MM.1S (cell line): ENCODE data around the gene DONSON.

Source experiments
- DNase-seq: peaks from one replicate; pipeline ENCODE4 v3.0.0-alpha.2; 2015
- H2AFZ ChIP-seq: fragments of 300-600 bp; sonication (generic); 2 replicates; pipeline ENCODE4 v1.6.0; 2016; ENCODE audit warnings: antibody characterized with exemption, low read length
- H3F3A ChIP-seq: fragments of 300-600 bp; sonication (generic); 2 replicates; pipeline ENCODE4 v1.6.1; 2016; ENCODE audit warnings: mild to moderate bottlenecking, antibody characterized with exemption, low read length, moderate library complexity, mixed read lengths; ENCODE audit not compliant: insufficient read depth
- H3K27ac ChIP-seq: fragments of 300-600 bp; sonication (generic); 2 replicates; pipeline ENCODE4 v1.5.1; 2016; ENCODE audit warnings: mild to moderate bottlenecking, low read length
- H3K27me3 ChIP-seq: fragments of 300-600 bp; sonication (generic); replicated peaks from 2 replicates; pipeline ENCODE4 v1.6.0; 2016; ENCODE audit warnings: low read length; ENCODE audit not compliant: insufficient read depth
- H3K36me3 ChIP-seq: fragments of 300-600 bp; sonication (generic); replicated peaks from 2 replicates; pipeline ENCODE4 v1.6.1; 2016; ENCODE audit warnings: mild to moderate bottlenecking, low read length, mixed read lengths; ENCODE audit not compliant: insufficient read depth
- H3K4me1 ChIP-seq: fragments of 300-600 bp; sonication (generic); 2 replicates; pipeline ENCODE4 v1.6.1; 2016; ENCODE audit warnings: low read length, mixed read lengths
- H3K4me2 ChIP-seq: fragments of 300-600 bp; sonication (generic); 2 replicates; pipeline ENCODE4 v1.6.0; 2016; ENCODE audit warnings: low read depth, low read length
- H3K4me3 ChIP-seq: fragments of 300-600 bp; sonication (generic); 2 replicates; pipeline ENCODE4 v1.5.1; 2016; ENCODE audit warnings: low read length, mixed read lengths
- H3K79me2 ChIP-seq: fragments of 300-600 bp; sonication (generic); 2 replicates; pipeline ENCODE4 v1.6.1; 2016; ENCODE audit warnings: mixed run types, low read length, mixed read lengths
- H3K9ac ChIP-seq: fragments of 300-600 bp; sonication (generic); 2 replicates; pipeline ENCODE4 v1.6.1; 2016; ENCODE audit warnings: low read length, mixed read lengths
- H3K9me2 ChIP-seq: fragments of 300-600 bp; sonication (generic); replicated peaks from 2 replicates; pipeline ENCODE4 v1.6.1; 2016; ENCODE audit warnings: mild to moderate bottlenecking, low read length, mixed read lengths; ENCODE audit not compliant: insufficient read depth
- H3K9me3 ChIP-seq: fragments of 300-600 bp; sonication (generic); replicated peaks from 2 replicates; pipeline ENCODE4 v1.6.1; 2016; ENCODE audit warnings: mild to moderate bottlenecking, low read length, mixed read lengths; ENCODE audit not compliant: insufficient read depth
- H4K20me1 ChIP-seq: fragments of 300-600 bp; sonication (generic); 2 replicates; pipeline ENCODE4 v1.6.1; 2016; ENCODE audit warnings: mild to moderate bottlenecking, low read length, moderate library complexity, mixed read lengths; ENCODE audit not compliant: insufficient read depth
- EZH2 ChIP-seq: fragments of 300-600 bp; sonication (generic); optimal IDR thresholded peaks from 2 replicates; pipeline ENCODE3; 2017; ENCODE audit warnings: low read depth, mild to moderate bottlenecking, antibody characterized with exemption, low read length, mixed read lengths
- EZH2phosphoT487 ChIP-seq: fragments of 300-600 bp; sonication (generic); IDR thresholded peaks from 2 replicates; pipeline ENCODE4 v1.6.1; 2018; ENCODE audit warnings: antibody characterized with exemption, low read length
- TF ChIP-seq, protein P1 (sequence below): fragments of 300-600 bp; sonication (generic); IDR thresholded peaks from 2 replicates; pipeline ENCODE4 v1.5.1; 2016; ENCODE audit warnings: antibody characterized with exemption, low read length, mixed read lengths

Gene DONSON

DNA sequence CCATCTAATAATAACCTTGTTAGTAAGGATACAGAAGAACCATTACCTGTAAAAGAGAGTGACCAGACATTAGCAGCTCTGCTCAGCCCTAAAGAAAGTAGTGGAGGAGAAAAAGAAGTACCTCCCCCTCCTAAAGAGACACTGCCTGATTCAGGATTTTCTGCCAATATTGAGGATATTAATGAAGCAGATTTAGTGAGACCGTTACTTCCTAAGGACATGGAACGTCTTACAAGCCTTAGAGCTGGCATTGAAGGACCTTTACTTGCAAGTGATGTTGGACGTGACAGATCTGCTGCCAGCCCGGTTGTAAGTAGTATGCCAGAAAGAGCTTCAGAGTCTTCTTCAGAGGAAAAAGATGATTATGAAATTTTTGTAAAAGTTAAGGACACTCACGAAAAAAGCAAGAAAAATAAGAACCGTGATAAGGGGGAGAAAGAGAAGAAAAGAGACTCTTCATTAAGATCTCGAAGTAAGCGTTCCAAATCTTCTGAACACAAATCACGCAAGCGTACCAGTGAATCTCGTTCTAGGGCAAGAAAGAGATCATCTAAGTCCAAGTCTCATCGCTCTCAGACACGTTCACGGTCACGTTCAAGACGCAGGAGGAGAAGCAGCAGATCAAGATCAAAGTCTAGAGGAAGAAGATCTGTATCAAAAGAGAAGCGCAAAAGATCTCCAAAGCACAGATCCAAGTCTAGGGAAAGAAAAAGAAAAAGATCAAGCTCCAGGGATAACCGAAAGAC, 34.1 kb downstream of the DONSON start:
- TF ChIP-seq EZH2 (no peak), EZH2phosphoT487 (no peak)
- TF ChIP-seq, protein P1, sequence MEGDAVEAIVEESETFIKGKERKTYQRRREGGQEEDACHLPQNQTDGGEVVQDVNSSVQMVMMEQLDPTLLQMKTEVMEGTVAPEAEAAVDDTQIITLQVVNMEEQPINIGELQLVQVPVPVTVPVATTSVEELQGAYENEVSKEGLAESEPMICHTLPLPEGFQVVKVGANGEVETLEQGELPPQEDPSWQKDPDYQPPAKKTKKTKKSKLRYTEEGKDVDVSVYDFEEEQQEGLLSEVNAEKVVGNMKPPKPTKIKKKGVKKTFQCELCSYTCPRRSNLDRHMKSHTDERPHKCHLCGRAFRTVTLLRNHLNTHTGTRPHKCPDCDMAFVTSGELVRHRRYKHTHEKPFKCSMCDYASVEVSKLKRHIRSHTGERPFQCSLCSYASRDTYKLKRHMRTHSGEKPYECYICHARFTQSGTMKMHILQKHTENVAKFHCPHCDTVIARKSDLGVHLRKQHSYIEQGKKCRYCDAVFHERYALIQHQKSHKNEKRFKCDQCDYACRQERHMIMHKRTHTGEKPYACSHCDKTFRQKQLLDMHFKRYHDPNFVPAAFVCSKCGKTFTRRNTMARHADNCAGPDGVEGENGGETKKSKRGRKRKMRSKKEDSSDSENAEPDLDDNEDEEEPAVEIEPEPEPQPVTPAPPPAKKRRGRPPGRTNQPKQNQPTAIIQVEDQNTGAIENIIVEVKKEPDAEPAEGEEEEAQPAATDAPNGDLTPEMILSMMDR = no peak
- DNase-seq = no peak
- peaks cover 88% of the 10 kb centered on the region for H3K36me3 ChIP-seq
- H3K9me2 ChIP-seq = no peaks in the 10 kb centered on the region
- no peak overlapping the region for H3K27ac ChIP-seq
- no peak overlapping the region for H3K4me3 ChIP-seq
- 0 out of 2 replicates have a peak, but pooled peaks cover 1% of the 10 kb centered on the region for H3F3A ChIP-seq
- H3K4me2 ChIP-seq = no peak overlapping the region
- H3K9me3 ChIP-seq = no peaks in the 10 kb centered on the region
- no peak overlapping the region for H2AFZ ChIP-seq
- H3K79me2 ChIP-seq = peaks cover 98% of the 10 kb centered on the region
- H3K4me1 ChIP-seq = no peaks in the 10 kb centered on the region
- no peaks in the 10 kb centered on the region for H3K27me3 ChIP-seq
- no peak overlapping the region for H3K9ac ChIP-seq
- peaks cover 73% of the 10 kb centered on the region for H4K20me1 ChIP-seq

DNA sequence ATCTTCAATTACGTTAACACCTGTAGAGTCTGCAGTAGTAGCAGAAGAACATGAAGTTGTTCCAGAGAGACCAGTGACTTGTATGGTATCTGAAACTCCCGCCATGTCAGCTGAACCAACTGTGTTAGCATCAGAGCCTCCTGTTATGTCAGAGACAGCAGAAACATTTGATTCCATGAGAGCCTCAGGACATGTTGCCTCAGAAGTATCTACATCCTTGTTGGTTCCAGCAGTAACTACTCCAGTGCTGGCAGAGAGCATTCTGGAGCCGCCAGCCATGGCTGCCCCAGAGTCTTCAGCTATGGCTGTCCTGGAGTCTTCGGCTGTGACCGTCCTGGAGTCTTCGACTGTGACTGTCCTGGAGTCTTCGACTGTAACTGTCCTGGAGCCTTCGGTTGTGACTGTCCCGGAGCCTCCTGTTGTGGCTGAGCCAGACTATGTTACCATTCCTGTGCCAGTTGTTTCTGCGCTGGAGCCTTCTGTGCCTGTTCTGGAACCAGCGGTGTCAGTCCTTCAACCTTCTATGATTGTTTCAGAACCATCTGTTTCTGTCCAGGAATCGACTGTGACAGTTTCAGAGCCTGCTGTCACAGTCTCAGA, 35.4 kb downstream of the DONSON start:
- Histone ChIP-seq H2AFZ (no peak overlapping the region), H4K20me1 (peaks cover 73% of the 10 kb centered on the region)

DNA sequence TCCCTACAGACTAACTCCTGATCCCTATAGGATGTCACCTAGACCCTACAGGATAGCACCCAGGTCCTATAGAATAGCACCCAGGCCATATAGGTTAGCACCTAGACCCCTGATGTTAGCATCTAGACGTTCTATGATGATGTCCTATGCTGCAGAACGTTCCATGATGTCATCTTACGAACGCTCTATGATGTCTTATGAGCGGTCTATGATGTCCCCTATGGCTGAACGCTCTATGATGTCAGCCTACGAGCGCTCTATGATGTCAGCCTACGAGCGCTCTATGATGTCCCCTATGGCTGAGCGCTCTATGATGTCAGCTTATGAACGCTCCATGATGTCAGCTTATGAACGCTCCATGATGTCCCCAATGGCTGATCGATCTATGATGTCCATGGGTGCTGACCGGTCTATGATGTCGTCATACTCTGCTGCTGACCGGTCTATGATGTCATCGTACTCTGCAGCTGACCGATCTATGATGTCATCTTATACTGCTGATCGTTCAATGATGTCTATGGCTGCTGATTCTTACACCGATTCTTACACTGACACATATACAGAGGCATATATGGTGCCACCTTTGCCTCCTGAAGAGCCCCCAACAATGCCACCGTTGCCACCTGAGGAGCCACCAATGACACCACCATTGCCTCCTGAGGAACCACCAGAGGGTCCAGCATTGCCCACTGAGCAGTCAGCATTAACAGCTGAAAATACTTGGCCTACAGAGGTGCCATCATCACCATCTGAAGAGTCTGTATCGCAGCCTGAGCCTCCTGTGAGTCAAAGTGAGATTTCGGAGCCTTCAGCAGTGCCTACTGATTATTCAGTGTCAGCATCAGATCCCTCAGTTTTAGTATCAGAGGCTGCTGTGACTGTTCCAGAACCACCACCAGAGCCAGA, 36.1 kb downstream of the DONSON start:
- H3K4me3 ChIP-seq = no peak overlapping the region
- no peaks in the 10 kb centered on the region for H3K9me3 ChIP-seq
- H4K20me1 ChIP-seq = peaks cover 70% of the 10 kb centered on the region
- H3F3A ChIP-seq = no peaks in the 10 kb centered on the region
- no peak for DNase-seq
- H3K79me2 ChIP-seq = peaks cover 98% of the 10 kb centered on the region
- no peak overlapping the region for H3K9ac ChIP-seq
- no peak overlapping the region for H3K4me2 ChIP-seq
- H3K4me1 ChIP-seq = no peaks in the 10 kb centered on the region
- no peaks in the 10 kb centered on the region for H3K27me3 ChIP-seq
- H3K27ac ChIP-seq = no peak overlapping the region
- TF ChIP-seq, protein P1 = no peak
- TF ChIP-seq EZH2phosphoT487 = no peak
- no peak for TF ChIP-seq EZH2
- no peaks in the 10 kb centered on the region for H3K9me2 ChIP-seq
- H3K36me3 ChIP-seq = peaks cover 79% of the 10 kb centered on the region
- no peak overlapping the region for H2AFZ ChIP-seq

More for the DNA sequence above, 35.4 kb downstream of the DONSON start:
- no peak overlapping the region for H3K27ac ChIP-seq
- H3K4me3 ChIP-seq = no peak overlapping the region
- H3K27me3 ChIP-seq = no peaks in the 10 kb centered on the region
- no peaks in the 10 kb centered on the region for H3F3A ChIP-seq
- TF ChIP-seq EZH2 (no peak), EZH2phosphoT487 (no peak)
- TF ChIP-seq, protein P1 = no peak
- no peaks in the 10 kb centered on the region for H3K9me2 ChIP-seq
- H3K4me2 ChIP-seq = no peak overlapping the region
- H3K4me1 ChIP-seq = no peaks in the 10 kb centered on the region
- DNase-seq = no peak
- no peaks in the 10 kb centered on the region for H3K9me3 ChIP-seq
- no peak overlapping the region for H3K9ac ChIP-seq
- H3K79me2 ChIP-seq = peaks cover 98% of the 10 kb centered on the region
- H3K36me3 ChIP-seq = peaks cover 84% of the 10 kb centered on the region
